Measurements from ENCODE around the gene CAMSAP1. TPM values are rescaled to one million over a fixed set of nuclear protein-coding genes. Genes with fewer than 3 reads are reported as not detected.

Gene CAMSAP1
- total and polyA plus RNA-seq, 2 of the 4 experiments (the other 2 are of a cell fraction), result 8.2 to 19.5 TPM

DNA sequence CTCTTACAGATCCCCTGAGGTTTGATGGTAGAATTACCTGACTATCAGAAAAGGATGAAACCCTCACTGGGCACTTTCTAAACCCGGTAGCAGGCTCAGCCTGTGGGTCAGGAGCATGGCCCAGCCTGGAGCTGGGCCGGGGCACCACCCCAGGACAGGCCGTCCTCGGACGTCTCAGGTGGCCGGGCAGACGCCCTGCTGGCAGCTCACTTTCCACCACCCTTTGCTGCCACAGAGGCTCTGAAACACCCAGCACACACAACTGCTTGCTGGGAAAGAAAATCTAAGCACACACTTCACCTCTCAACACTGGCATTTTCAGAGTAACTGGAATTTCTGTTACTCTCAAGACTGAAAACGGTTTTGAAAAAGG, 49.4 kb upstream of the CAMSAP1 start:
- intact Hi-C loops (cut with micrococcal nuclease), result no loop called here
- H2BK120ac ChIP-seq (ENCODE audit: low read depth, low read length), result no peak overlapping the region
- no peaks in the 10 kb centered on the region for H3K27me3 ChIP-seq (ENCODE audit: control insufficient read depth, insufficient read depth, low read length)
- H3K14ac ChIP-seq (replicated peaks; ENCODE audit: low read depth, low read length), result no peak overlapping the region
- ATAC-seq (ENCODE audit: low read depth) (no peak), DNase-seq (no peak)
- H3K9me3 ChIP-seq (ENCODE audit: control insufficient read depth, insufficient read depth, low read length), result no peaks in the 10 kb centered on the region
- no peak overlapping the region for H4K91ac ChIP-seq (ENCODE audit: insufficient read depth, low read depth, low read length)
- H3K23ac ChIP-seq (ENCODE audit: low read depth, low read length), result no peak overlapping the region
- no peak overlapping the region for H3K4me2 ChIP-seq (ENCODE audit: low read depth, low read length)
- H2BK20ac ChIP-seq (ENCODE audit: low read depth, low read length), result no peak overlapping the region
- H2AFZ ChIP-seq (replicated peaks; ENCODE audit: low read length, poor library complexity), result no peak overlapping the region
- dilution Hi-C loops (cut with HindIII; ENCODE audit: low sequenced_read_pairs, unreplicated experiment), result no loop called here
- peaks cover 11% of the 10 kb centered on the region for H3K9me1 ChIP-seq (ENCODE audit: insufficient read depth, low read length)
- no peak overlapping the region for H3K27ac ChIP-seq (ENCODE audit: insufficient read depth, low read length)
- H4K5ac ChIP-seq (ENCODE audit: low read depth, low read length), result no peak overlapping the region
- H4K8ac ChIP-seq (ENCODE audit: low read depth in 2 of 2, low read length in 2 of 2), result no peak overlapping the region
- H3K4me1 ChIP-seq (ENCODE audit: control insufficient read depth, insufficient read depth, low read length), result peaks cover 7% of the 10 kb centered on the region
- H4K20me1 ChIP-seq (ENCODE audit: insufficient read depth, low read length), result peaks cover 31% of the 10 kb centered on the region
- H3K4ac ChIP-seq (ENCODE audit: low read depth, low read length), result no peak overlapping the region
- peaks cover 14% of the 10 kb centered on the region for H3K36me3 ChIP-seq (ENCODE audit: control insufficient read depth, insufficient read depth, low read length)
- H3K56ac ChIP-seq (ENCODE audit: extremely low read depth, insufficient read depth, low read length), result no peak overlapping the region
- ChIA-PET CTCF (no interaction called here), POLR2A (ENCODE audit: unreplicated experiment) (no interaction called here)
- H2AK9ac ChIP-seq (replicated peaks; ENCODE audit: low read depth, low read length, poor library complexity), result no peak overlapping the region
- peaks cover 34 to 70% of the 10 kb centered on the region in 2 experiments for H3K79me1 ChIP-seq (ENCODE audit: low read depth in 1 of 2, low read length in 2 of 2)
- H3K9ac ChIP-seq (ENCODE audit: low read depth, low read length), result no peak overlapping the region
- H2AK5ac ChIP-seq (ENCODE audit: low read depth, low read length), result no peak overlapping the region
- no peak overlapping the region for H3K18ac ChIP-seq (ENCODE audit: low read depth, low read length)
- 93% methylated on average over 3 of the region's 8 CpGs; no CpG with 5 or more reads in 1 of the 2 experiments for WGBS, 2 experiments (ENCODE audit: extremely low coverage in 2 of 2, insufficient read length in 1 of 2)
- BruUV-seq (replicated peaks), result no TSS peak
- no peak overlapping the region for H3K4me3 ChIP-seq (ENCODE audit: insufficient read depth, low read depth, low read length)
- H2BK15ac ChIP-seq (ENCODE audit: low read depth, low read length), result no peak overlapping the region
- no peak for TF ChIP-seq MXI1 (IDR thresholded peaks at IDR 0.05; ENCODE audit: borderline replicate concordance, low read depth, low read length)
- no peak for TF ChIP-seq FOS (IDR thresholded peaks at IDR 0.05; ENCODE audit: low read depth, low read length)
- TF ChIP-seq POLR2A (IDR thresholded peaks at IDR 0.05; ENCODE audit: low read depth, low read length), result no peak
- TF ChIP-seq, protein P1, sequence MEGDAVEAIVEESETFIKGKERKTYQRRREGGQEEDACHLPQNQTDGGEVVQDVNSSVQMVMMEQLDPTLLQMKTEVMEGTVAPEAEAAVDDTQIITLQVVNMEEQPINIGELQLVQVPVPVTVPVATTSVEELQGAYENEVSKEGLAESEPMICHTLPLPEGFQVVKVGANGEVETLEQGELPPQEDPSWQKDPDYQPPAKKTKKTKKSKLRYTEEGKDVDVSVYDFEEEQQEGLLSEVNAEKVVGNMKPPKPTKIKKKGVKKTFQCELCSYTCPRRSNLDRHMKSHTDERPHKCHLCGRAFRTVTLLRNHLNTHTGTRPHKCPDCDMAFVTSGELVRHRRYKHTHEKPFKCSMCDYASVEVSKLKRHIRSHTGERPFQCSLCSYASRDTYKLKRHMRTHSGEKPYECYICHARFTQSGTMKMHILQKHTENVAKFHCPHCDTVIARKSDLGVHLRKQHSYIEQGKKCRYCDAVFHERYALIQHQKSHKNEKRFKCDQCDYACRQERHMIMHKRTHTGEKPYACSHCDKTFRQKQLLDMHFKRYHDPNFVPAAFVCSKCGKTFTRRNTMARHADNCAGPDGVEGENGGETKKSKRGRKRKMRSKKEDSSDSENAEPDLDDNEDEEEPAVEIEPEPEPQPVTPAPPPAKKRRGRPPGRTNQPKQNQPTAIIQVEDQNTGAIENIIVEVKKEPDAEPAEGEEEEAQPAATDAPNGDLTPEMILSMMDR (conservative IDR thresholded peaks at IDR 0.05; ENCODE audit: low read depth, low read length), result no peak
- TF ChIP-seq CHD1 (IDR thresholded peaks at IDR 0.05; ENCODE audit: low read depth, low read length), result no peak
- TF ChIP-seq NFE2L2 (IDR thresholded peaks at IDR 0.05; ENCODE audit: low read depth, low read length), result no peak
- TF ChIP-seq, protein P2, sequence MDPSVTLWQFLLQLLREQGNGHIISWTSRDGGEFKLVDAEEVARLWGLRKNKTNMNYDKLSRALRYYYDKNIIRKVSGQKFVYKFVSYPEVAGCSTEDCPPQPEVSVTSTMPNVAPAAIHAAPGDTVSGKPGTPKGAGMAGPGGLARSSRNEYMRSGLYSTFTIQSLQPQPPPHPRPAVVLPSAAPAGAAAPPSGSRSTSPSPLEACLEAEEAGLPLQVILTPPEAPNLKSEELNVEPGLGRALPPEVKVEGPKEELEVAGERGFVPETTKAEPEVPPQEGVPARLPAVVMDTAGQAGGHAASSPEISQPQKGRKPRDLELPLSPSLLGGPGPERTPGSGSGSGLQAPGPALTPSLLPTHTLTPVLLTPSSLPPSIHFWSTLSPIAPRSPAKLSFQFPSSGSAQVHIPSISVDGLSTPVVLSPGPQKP (IDR thresholded peaks at IDR 0.05; ENCODE audit: borderline replicate concordance, low read depth, low read length), result no peak
- in situ Hi-C loops (cut with MboI; ENCODE audit: low sequenced_read_pairs), result no loop called here
- no peak overlapping the region for H2BK5ac ChIP-seq (ENCODE audit: low read depth, low read length, poor library complexity, severe bottlenecking)

Data from IMR-90 (cell line).